Measurements from ENCODE around the gene ATPAF2. TPM values are rescaled to one million over a fixed set of nuclear protein-coding genes. Genes with fewer than 3 reads are reported as not detected.

ATPAF2 gene
- total RNA-seq (10 to 100 TPM; 23.9 to 39.7 (median 30.4) TPM), polyA plus RNA-seq (10 to 100 TPM; 16.5 to 34.9 (median 23.0) TPM)
- long read RNA-seq, donor 1, transcript ATPAF2-206 (8 exons, 1,564 nt): major isoform, 11 of 36 reads
- long read RNA-seq, donor 1, partial matches to known transcripts: 1 of 36 reads
- long read RNA-seq, donor 1, other reads (novel, unspliced or antisense): 24 of 36 reads
- long read RNA-seq, donor 2, transcript ATPAF2-206 (8 exons, 1,564 nt): major isoform, 35 of 50 reads
- long read RNA-seq, donor 2, partial matches to known transcripts: 0 of 50 reads
- long read RNA-seq, donor 2, other reads (novel, unspliced or antisense): 14 of 50 reads

DNA sequence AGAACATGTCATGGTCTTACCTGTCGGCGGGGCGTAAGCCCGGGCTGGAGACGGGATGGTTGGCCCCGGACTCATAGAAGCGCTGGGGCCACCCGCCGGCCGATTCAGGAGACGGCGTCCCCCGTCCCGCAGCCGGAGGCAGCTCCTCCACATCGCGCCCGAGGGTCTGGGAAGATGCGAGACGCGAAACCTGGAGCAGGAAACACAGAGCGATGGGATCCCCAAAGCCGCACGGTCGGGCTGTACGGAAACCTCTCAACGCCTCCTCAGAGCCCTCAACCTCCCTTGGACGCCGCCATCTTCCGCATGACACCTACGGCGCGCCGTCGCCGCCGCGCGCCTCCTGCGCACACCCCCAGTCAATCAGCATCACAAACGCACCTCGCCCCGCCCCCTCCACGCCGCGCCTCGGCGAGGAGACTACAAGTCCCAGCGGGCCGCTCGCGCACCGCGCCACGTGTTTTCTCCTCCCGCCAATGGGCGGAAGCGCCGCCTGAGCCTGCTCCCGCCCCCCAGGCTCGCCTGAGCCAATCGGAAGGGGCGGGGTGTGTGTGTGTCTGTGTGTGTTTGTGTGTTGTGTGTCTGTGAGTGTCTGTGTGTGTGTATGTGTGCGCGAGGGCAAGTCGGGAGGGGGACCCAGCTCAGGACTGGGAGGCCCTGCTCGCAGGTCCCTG is at the start of gene ATPAF2, which contains the start of gene GID4:
Gene ATPAF2 (minus strand): TSS at position 308 of the 674 bp plus-strand sequence. CDS start 155 bp downstream, at position 153.
Gene GID4 (plus strand): TSS at position 548 of the 674 bp plus-strand sequence. CDS start 57 bp downstream, at position 605.
- Histone ChIP-seq H3K4me1 (peaks cover 39% of the 10 kb centered on the region), H3K4me3 (peak within 1 kb of the TSS; percentile 90), H3K27ac (peak within 1 kb of the TSS; percentile 90), H3K27me3 (ENCODE audit: insufficient read depth in 3 of 3, low read length in 2 of 3) (no peaks in the 10 kb centered on the region), H3K9me3 (no peaks in the 10 kb centered on the region), H3K36me3 (ENCODE audit: insufficient read depth in 1 of 2, low read depth in 1 of 2) (no peaks in the 10 kb centered on the region)
- TF ChIP-seq CTCF (IDR thresholded peaks at IDR 0.05): no peak
- ATAC-seq (peak; percentile 93 to 94 (median 93)), DNase-seq (peak; percentile 100)
- intact Hi-C loops (cut with DNase I): loop anchor here (5.0 to 10.0 kb wide), 5 partner anchors 114 to 354 kb away; partner anchors contain the start of gene RAI1 (in 1 of the 2)
- 0 to 1% (median 1%) methylated on average over 59 to 67 of the region's 67 CpGs for WGBS, 3 donors

GRCh38 chr17:18087610-18088491 is 48.9 kb upstream of the ATPAF2 start, which contains the start of gene DRG2:
Gene DRG2, plus strand, starts transcription at chr17:18087948. Its CDS starts 76 bp downstream, at chr17:18088024.
- TF ChIP-seq CTCF (IDR thresholded peaks at IDR 0.05): no peak
- Histone ChIP-seq H3K4me3 (peak within 1 kb of the TSS; percentile 82), H3K9me3 (no peaks in the 10 kb centered on the region), H3K27ac (peak within 1 kb of the TSS; percentile 84), H3K27me3 (ENCODE audit: insufficient read depth in 3 of 3, low read length in 2 of 3) (no peaks in the 10 kb centered on the region), H3K4me1 (peaks cover 8% of the 10 kb centered on the region), H3K36me3 (ENCODE audit: insufficient read depth in 1 of 2, low read depth in 1 of 2) (peaks cover 0 to 14% of the 10 kb centered on the region in 2 donors)
- ATAC-seq (peak; percentile 96 to 99 (median 96)), DNase-seq (peak; percentile 94 to 96)
- WGBS, 3 donors: 1% methylated on average over 52 of the region's 52 CpGs
- intact Hi-C loops (cut with DNase I): no loop called here

DNA sequence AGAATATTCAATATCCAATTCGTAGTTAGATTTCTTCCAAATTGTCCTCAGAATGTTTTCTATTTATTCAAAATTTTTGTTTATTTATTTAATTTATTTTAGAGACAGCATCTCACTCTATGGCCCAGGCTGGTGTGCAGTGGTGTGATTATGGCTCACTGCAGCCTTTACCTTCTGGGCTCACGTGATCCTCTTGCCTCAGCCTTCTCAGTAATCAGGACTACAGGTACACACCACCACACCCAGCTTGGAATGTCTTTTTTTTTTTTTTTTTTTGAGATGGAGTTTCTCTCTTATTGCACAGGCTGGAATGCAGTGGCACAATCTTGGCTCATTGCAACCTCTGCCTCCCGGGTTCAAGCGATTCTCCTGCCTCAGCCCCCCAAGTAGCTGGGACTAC is 45.3 kb upstream of the ATPAF2 start:
- H3K27me3 ChIP-seq (ENCODE audit: insufficient read depth in 3 of 3, low read length in 2 of 3): no peaks in the 10 kb centered on the region
- 88 to 90% (median 90%) methylated on average over 4 of the region's 4 CpGs for WGBS, 3 donors
- intact Hi-C loops (cut with DNase I): no loop called here
- H3K27ac ChIP-seq: no peak overlapping the region
- H3K9me3 ChIP-seq: no peaks in the 10 kb centered on the region
- ATAC-seq (no peak), DNase-seq (peak in 1 of 2 donors; percentile 0)
- TF ChIP-seq CTCF (IDR thresholded peaks at IDR 0.05): no peak
- no peak overlapping the region for H3K4me3 ChIP-seq
- H3K36me3 ChIP-seq (ENCODE audit: insufficient read depth in 1 of 2, low read depth in 1 of 2): no peaks in the 10 kb centered on the region
- peaks cover 8% of the 10 kb centered on the region for H3K4me1 ChIP-seq

GRCh38 chr17:18079543-18079942 is 40.6 kb upstream of the ATPAF2 start:
- no peak for TF ChIP-seq CTCF (IDR thresholded peaks at IDR 0.05)
- Histone ChIP-seq H3K27me3 (ENCODE audit: insufficient read depth in 3 of 3, low read length in 2 of 3) (no peaks in the 10 kb centered on the region), H3K4me1 (no peaks in the 10 kb centered on the region), H3K4me3 (no peak overlapping the region), H3K36me3 (ENCODE audit: insufficient read depth in 1 of 2, low read depth in 1 of 2) (no peaks in the 10 kb centered on the region), H3K9me3 (no peaks in the 10 kb centered on the region), H3K27ac (no peak overlapping the region)
- WGBS, 3 donors: 75 to 83% (median 82%) methylated on average over 4 of the region's 4 CpGs
- ATAC-seq (no peak), DNase-seq (no peak)
- intact Hi-C loops (cut with DNase I): no loop called here

Measured in psoas muscle (tissue), 8 donors.